H9 (cell line): ENCODE results near the gene ZNHIT6. TPM values are rescaled to one million over a fixed set of nuclear protein-coding genes. Genes with fewer than 3 reads are reported as not detected.

Experiments used
- DNase-seq: peaks from one replicate; pipeline ENCODE4 v3.0.0-alpha.2; 2017
- H2AFZ ChIP-seq: one replicate; pipeline ENCODE4 v1.6.1; 2013; ENCODE audit warnings: mild to moderate bottlenecking, low read length, control low read depth, moderate library complexity
- H2AK5ac ChIP-seq: 2 replicates; pipeline ENCODE4 v1.6.1; 2013; ENCODE audit warnings: low read length, control low read depth, mixed read lengths; ENCODE audit not compliant: insufficient read length
- H2BK120ac ChIP-seq: one replicate; pipeline ENCODE4 v1.6.1; 2013; ENCODE audit warnings: low read depth, mild to moderate bottlenecking, low read length, control low read depth, inconsistent platforms; ENCODE audit not compliant: poor library complexity, severe bottlenecking
- H2BK12ac ChIP-seq: 2 replicates; pipeline ENCODE4 v1.6.1; 2013; ENCODE audit warnings: low read length, control low read depth, mixed read lengths, low read depth; ENCODE audit not compliant: insufficient read length
- H2BK15ac ChIP-seq: 2 replicates; pipeline ENCODE4 v1.6.1; 2013; ENCODE audit warnings: low read depth, low read length, control low read depth
- H2BK20ac ChIP-seq: one replicate; pipeline ENCODE4 v1.6.1; 2013; ENCODE audit warnings: low read depth, mild to moderate bottlenecking, low read length, control low read depth, inconsistent platforms; ENCODE audit not compliant: poor library complexity, severe bottlenecking
- H2BK5ac ChIP-seq: 2 replicates; pipeline ENCODE4 v1.6.1; 2013; ENCODE audit warnings: low read length, control low read depth, mixed read lengths; ENCODE audit not compliant: insufficient read length
- H3K14ac ChIP-seq: 2 replicates; pipeline ENCODE4 v1.6.1; 2013; ENCODE audit warnings: low read length, control low read depth; ENCODE audit not compliant: insufficient read depth
- H3K18ac ChIP-seq: 2 replicates; pipeline ENCODE4 v1.6.1; 2013; ENCODE audit warnings: low read depth, mild to moderate bottlenecking, mixed read lengths, low read length, control low read depth; ENCODE audit not compliant: insufficient read length
- H3K23ac ChIP-seq: 2 replicates; pipeline ENCODE4 v1.6.1; 2013; ENCODE audit warnings: low read length, control low read depth, mixed read lengths, low read depth; ENCODE audit not compliant: insufficient read length
- H3K23me2 ChIP-seq: 2 replicates; pipeline ENCODE4 v1.6.1; 2013; ENCODE audit warnings: low read depth, mild to moderate bottlenecking, mixed read lengths, low read length, control low read depth; ENCODE audit not compliant: insufficient read length, poor library complexity, severe bottlenecking
- H3K27ac ChIP-seq: 2 replicates; pipeline ENCODE4 v1.5.1; 2013; ENCODE audit warnings: low read length, control low read depth, mixed read lengths, low read depth; ENCODE audit not compliant: insufficient read length
- H3K27me3 ChIP-seq: 2 replicates; pipeline ENCODE4 v1.6.1; 2013; ENCODE audit warnings: low read length, control low read depth, inconsistent platforms; ENCODE audit not compliant: insufficient read depth
- H3K4ac ChIP-seq: 2 replicates; pipeline ENCODE4 v1.6.1; 2013; ENCODE audit warnings: low read depth, mild to moderate bottlenecking, control low read depth, inconsistent platforms, low read length, moderate library complexity
- H3K4me1 ChIP-seq: 2 replicates; pipeline ENCODE4 v1.6.1; 2013; ENCODE audit warnings: low read length, control low read depth, inconsistent platforms; ENCODE audit not compliant: insufficient read depth
- H3K4me2 ChIP-seq: 2 replicates; pipeline ENCODE4 v1.6.1; 2013; ENCODE audit warnings: low read length, control low read depth, mixed read lengths; ENCODE audit not compliant: insufficient read length, insufficient read depth
- H3K56ac ChIP-seq: 2 replicates; pipeline ENCODE4 v1.6.1; 2013; ENCODE audit warnings: low read depth, mild to moderate bottlenecking, mixed read lengths, low read length, control low read depth; ENCODE audit not compliant: insufficient read length
- H3K79me1 ChIP-seq: 2 replicates; pipeline ENCODE4 v1.6.1; 2013; ENCODE audit warnings: low read depth, mild to moderate bottlenecking, moderate library complexity, low read length, control low read depth, inconsistent platforms; ENCODE audit not compliant: insufficient read depth, poor library complexity, severe bottlenecking
- H3K79me2 ChIP-seq: 2 replicates; pipeline ENCODE4 v1.6.1; 2013; ENCODE audit warnings: low read length, control low read depth, inconsistent platforms; ENCODE audit not compliant: insufficient read depth
- H3K9ac ChIP-seq: 2 replicates; pipeline ENCODE4 v1.6.1; 2013; ENCODE audit warnings: low read length, control low read depth, mixed read lengths; ENCODE audit not compliant: insufficient read length; ENCODE audit errors: extremely low read depth
- H3K9me3 ChIP-seq: one replicate; pipeline ENCODE4 v1.6.1; 2013; ENCODE audit warnings: low read depth, low read length, inconsistent platforms; ENCODE audit not compliant: control insufficient read depth
- H3T11ph ChIP-seq: one replicate; pipeline ENCODE4 v1.6.1; 2013; ENCODE audit warnings: mild to moderate bottlenecking, low read length, control low read depth, inconsistent platforms
- H4K20me1 ChIP-seq: one replicate; pipeline ENCODE4 v1.6.1; 2013; ENCODE audit not compliant: control insufficient read depth, insufficient read length, insufficient read depth
- H4K5ac ChIP-seq: 2 replicates; pipeline ENCODE4 v1.6.1; 2013; ENCODE audit warnings: low read depth, mild to moderate bottlenecking, mixed read lengths, low read length, control low read depth; ENCODE audit not compliant: insufficient read length
- H4K8ac ChIP-seq: replicated peaks from 2 replicates; pipeline ENCODE4 v1.6.1; 2013; ENCODE audit warnings: low read length, control low read depth, mixed read lengths, low read depth; ENCODE audit not compliant: insufficient read length
- H4K91ac ChIP-seq: 2 replicates; pipeline ENCODE4 v1.6.1; 2013; ENCODE audit warnings: low read depth, mild to moderate bottlenecking, moderate library complexity, mixed read lengths, low read length, control low read depth; ENCODE audit not compliant: insufficient read length
- H3K27ac Mint-ChIP-seq, 3 experiments: 2 replicates in 2 of 3; 3 replicates in 1 of 3; pipeline ENCODE4 v1.8.0; 2020 to 2021; ENCODE audit warnings: mixed read lengths in 3 of 3, mild to moderate bottlenecking in 1 of 3, moderate library complexity in 1 of 3
- H3K27me3 Mint-ChIP-seq: 2 replicates; pipeline ENCODE4 v1.8.0; 2021; ENCODE audit warnings: low read depth, mild to moderate bottlenecking, moderate library complexity, mixed read lengths
- H3K36me3 Mint-ChIP-seq, 3 experiments: 2 replicates in 2 of 3; 3 replicates in 1 of 3; pipeline ENCODE4 v1.8.0; 2020 to 2021; ENCODE audit warnings: low read depth in 3 of 3, mixed read lengths in 3 of 3; ENCODE audit not compliant: insufficient read depth in 1 of 3
- H3K4me1 Mint-ChIP-seq, 2 experiments: 2 replicates each; pipeline ENCODE4 v1.8.0; 2020; ENCODE audit warnings: mixed read lengths in 2 of 2
- H3K4me3 Mint-ChIP-seq, 2 experiments: 2 replicates in 1 of 2; 3 replicates in 1 of 2; pipeline ENCODE4 v1.8.0; 2020 to 2021; ENCODE audit warnings: mild to moderate bottlenecking in 2 of 2, mixed read lengths in 2 of 2, moderate library complexity in 1 of 2
- H3K9me3 Mint-ChIP-seq, 2 experiments: 2 replicates in 1 of 2; 3 replicates in 1 of 2; pipeline ENCODE4 v1.8.0; 2020; ENCODE audit warnings: mild to moderate bottlenecking in 2 of 2, mixed read lengths in 2 of 2, moderate library complexity in 1 of 2
- WGBS: extraction: QIAGEN DNeasy Blood & Tissue Kit; methylation state at CpG from one replicate; pipeline ENCODE4 v1.1.7; 2013; ENCODE audit warnings: missing lambda C conversion rate, low lambda C conversion rate, mixed read lengths; ENCODE audit not compliant: insufficient read length; ENCODE audit errors: extremely low coverage; 5-methylcytosine and 5-hydroxymethylcytosine counted together
- total RNA-seq: library from RNA; stranded (reverse); gene quantifications from 2 replicates; pipeline ENCODE4 v1.2.1, GENCODE V29; 2021
- TF ChIP-seq, protein P1 (sequence below): fragments of 200-600 bp; sonication (generic); conservative IDR thresholded peaks from 3 replicates; pipeline ENCODE4 v1.8.0; 2021; ENCODE audit warnings: antibody characterized with exemption, mild to moderate bottlenecking

ZNHIT6 gene
- total RNA-seq, 1 experiment from 2014 or later: 21.5 TPM

DNA sequence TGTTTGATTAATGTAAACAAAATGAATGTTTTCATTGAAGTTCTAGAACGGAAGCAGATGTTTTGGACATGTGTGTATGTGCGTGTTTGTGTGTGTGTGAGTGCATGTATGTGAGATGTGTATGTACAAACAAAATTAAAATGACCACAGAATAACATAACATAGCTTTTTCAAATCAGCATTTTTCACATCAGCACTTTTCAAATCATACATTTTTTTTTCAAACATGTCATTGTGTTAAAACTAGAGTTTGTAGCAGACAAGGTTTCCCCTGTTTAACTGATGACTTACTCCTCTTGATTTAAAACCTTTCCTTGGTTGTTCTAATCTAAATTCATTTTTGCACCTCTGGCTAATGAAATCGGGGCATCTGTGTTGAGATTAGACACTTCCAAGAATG lies 35.6 kb upstream of the ZNHIT6 start:
- no peak overlapping the region for H2AFZ ChIP-seq
- H2BK20ac ChIP-seq: no peak overlapping the region
- H3K27ac ChIP-seq: no peak overlapping the region
- H3K23me2 ChIP-seq: no peaks in the 10 kb centered on the region
- no peak overlapping the region for H2BK5ac ChIP-seq
- no peak overlapping the region for H2BK120ac ChIP-seq
- no peaks in the 10 kb centered on the region for H3K79me2 ChIP-seq
- no peaks in the 10 kb centered on the region for H3K9me3 Mint-ChIP-seq
- TF ChIP-seq, protein P1, sequence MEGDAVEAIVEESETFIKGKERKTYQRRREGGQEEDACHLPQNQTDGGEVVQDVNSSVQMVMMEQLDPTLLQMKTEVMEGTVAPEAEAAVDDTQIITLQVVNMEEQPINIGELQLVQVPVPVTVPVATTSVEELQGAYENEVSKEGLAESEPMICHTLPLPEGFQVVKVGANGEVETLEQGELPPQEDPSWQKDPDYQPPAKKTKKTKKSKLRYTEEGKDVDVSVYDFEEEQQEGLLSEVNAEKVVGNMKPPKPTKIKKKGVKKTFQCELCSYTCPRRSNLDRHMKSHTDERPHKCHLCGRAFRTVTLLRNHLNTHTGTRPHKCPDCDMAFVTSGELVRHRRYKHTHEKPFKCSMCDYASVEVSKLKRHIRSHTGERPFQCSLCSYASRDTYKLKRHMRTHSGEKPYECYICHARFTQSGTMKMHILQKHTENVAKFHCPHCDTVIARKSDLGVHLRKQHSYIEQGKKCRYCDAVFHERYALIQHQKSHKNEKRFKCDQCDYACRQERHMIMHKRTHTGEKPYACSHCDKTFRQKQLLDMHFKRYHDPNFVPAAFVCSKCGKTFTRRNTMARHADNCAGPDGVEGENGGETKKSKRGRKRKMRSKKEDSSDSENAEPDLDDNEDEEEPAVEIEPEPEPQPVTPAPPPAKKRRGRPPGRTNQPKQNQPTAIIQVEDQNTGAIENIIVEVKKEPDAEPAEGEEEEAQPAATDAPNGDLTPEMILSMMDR: no peak
- H4K91ac ChIP-seq: no peak overlapping the region
- WGBS: no CpG with 5 or more reads among the region's 3 CpGs
- no peak overlapping the region for H3K4me3 Mint-ChIP-seq
- no peak overlapping the region for H2BK12ac ChIP-seq
- H3K27me3 Mint-ChIP-seq: no peaks in the 10 kb centered on the region
- H3K4me1 ChIP-seq: no peaks in the 10 kb centered on the region
- H3K18ac ChIP-seq: no peak overlapping the region
- no peak overlapping the region for H3K14ac ChIP-seq
- H3K9me3 ChIP-seq: no peaks in the 10 kb centered on the region
- no peak overlapping the region for H3K23ac ChIP-seq
- no peak overlapping the region for H3K4me2 ChIP-seq
- H3K56ac ChIP-seq: no peak overlapping the region
- no peak overlapping the region for H4K8ac ChIP-seq
- H3K36me3 Mint-ChIP-seq: peaks cover 2 to 4% (median 3%) of the 10 kb centered on the region in 3 experiments; a peak in 3 of 7 replicates
- no peak overlapping the region for H3K4ac ChIP-seq
- DNase-seq: no peak
- no peak overlapping the region for H2AK5ac ChIP-seq
- no peak overlapping the region for H3K27ac Mint-ChIP-seq
- no peaks in the 10 kb centered on the region for H3K79me1 ChIP-seq
- no peak overlapping the region for H2BK15ac ChIP-seq
- H4K5ac ChIP-seq: no peak overlapping the region
- peaks cover 0 to 3% of the 10 kb centered on the region in 2 experiments; a peak in 2 of 4 replicates for H3K4me1 Mint-ChIP-seq
- no peaks in the 10 kb centered on the region; the same call in 1 of the 2 replicates for H3K27me3 ChIP-seq
- no peaks in the 10 kb centered on the region for H4K20me1 ChIP-seq
- no peak overlapping the region for H3T11ph ChIP-seq
- no peak overlapping the region for H3K9ac ChIP-seq
